Testis (tissue), 3 donors: ENCODE measurements around the gene ERCC6L2. TPM values are rescaled to one million over a fixed set of nuclear protein-coding genes. Genes with fewer than 3 reads are reported as not detected.

Source experiments
- DNase-seq: peaks from one replicate; pipeline ENCODE4 v3.0.0-alpha.2; 2019
- H3K27ac ChIP-seq, 2 donors: fragments of 200-600 bp; sonication (generic); one replicate each; pipeline ENCODE4 v1.5.1; 2019
- H3K27me3 ChIP-seq: fragments of 200-600 bp; sonication (generic); one replicate; pipeline ENCODE4 v1.5.1; 2019
- H3K36me3 ChIP-seq: fragments of 200-600 bp; sonication (generic); one replicate; pipeline ENCODE4 v1.5.1; 2017; ENCODE audit warnings: low read depth; ENCODE audit errors: missing control alignments
- H3K4me1 ChIP-seq: fragments of 200-600 bp; sonication (generic); one replicate; pipeline ENCODE4 v1.5.1; 2019
- H3K4me3 ChIP-seq, 2 donors: fragments of 200-600 bp; sonication (generic); one replicate each; pipeline ENCODE4 v1.5.1; 2017 to 2019
- H3K9me3 ChIP-seq: fragments of 200-600 bp; sonication (generic); one replicate; pipeline ENCODE4 v1.5.1; 2017
- POLR2A ChIP-seq: fragments of 450-650 bp; IDR thresholded peaks from one replicate; pipeline ENCODE4 v1.6.1; 2017; ENCODE audit warnings: antibody characterized with exemption, mild to moderate bottlenecking, moderate library complexity
- WGBS, 2 donors: methylation state at CpG; one replicate each; pipeline ENCODE4 v1.1.5; 2018; 5-methylcytosine and 5-hydroxymethylcytosine counted together
- intact Hi-C: fragments of 100-400 bp; cut with DNase I; formaldehyde crosslinking; loops from one replicate; pipeline ENCODE4 v1.15.1; 2023; ENCODE audit warnings: low total_unique reads
- polyA plus RNA-seq: library from polyadenylated mRNA; stranded (reverse); fragments of 350-450 nt; fragmentation: Illumina TruSeq; extraction: RNeasy Lipid Tissue Mini Kit (QIAGEN cat#74804); gene quantifications from one replicate; pipeline ENCODE4 v1.2.3, GENCODE V29; 2014; ENCODE audit warnings: low read depth, low replicate concordance; ENCODE audit not compliant: insufficient read depth
- total RNA-seq, 2 donors: library from RNA; depleted of rRNA; stranded (reverse); fragments of >200 nt; gene quantifications; one replicate each; pipeline ENCODE4 v1.2.3, GENCODE V29; 2016
- TF ChIP-seq, protein P1 (sequence below), 3 experiments: fragments of 450-650 bp in 2 of 3; fragments of 200-600 bp in 1 of 3; sonication (generic) in 1 of 3; IDR thresholded peaks; one replicate each; pipeline ENCODE4 v1.5.1; 2016 to 2019; ENCODE audit warnings: antibody characterized with exemption in 3 of 3, mild to moderate bottlenecking in 2 of 3, moderate library complexity in 1 of 3

The ERCC6L2 gene
- total and polyA plus RNA-seq, 3 donors from 2014 or later, result 14.8 to 100 (median 83.9) TPM

DNA sequence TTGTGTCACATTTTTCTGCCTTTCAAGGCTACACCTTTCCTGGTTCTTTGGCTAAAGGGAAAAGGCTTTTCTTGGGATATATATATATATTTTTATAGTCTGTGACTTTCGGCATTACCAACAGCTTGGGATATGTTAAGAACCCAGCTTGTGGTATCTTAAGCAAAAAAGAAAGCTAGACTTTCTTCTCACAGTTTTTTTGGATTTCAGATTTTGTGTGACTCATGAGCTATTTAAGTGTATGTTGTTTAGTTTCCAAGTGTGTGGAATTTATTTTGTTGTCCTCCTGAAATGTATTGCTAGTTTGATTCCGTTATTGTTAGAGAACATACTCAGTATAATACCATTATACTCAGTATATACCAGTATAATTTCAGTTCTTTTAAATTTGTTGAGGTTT lies 64.8 kb downstream of the ERCC6L2 start:
- WGBS, 2 donors, result 94 to 99% methylated on average over 2 of the region's 2 CpGs
- no peaks in the 10 kb centered on the region for H3K4me1 ChIP-seq
- intact Hi-C loops, result no loop called here
- H3K36me3 ChIP-seq, result no peaks in the 10 kb centered on the region
- no peak for DNase-seq
- no peaks in the 10 kb centered on the region for H3K9me3 ChIP-seq
- TF ChIP-seq POLR2A, result no peak
- TF ChIP-seq, protein P1, sequence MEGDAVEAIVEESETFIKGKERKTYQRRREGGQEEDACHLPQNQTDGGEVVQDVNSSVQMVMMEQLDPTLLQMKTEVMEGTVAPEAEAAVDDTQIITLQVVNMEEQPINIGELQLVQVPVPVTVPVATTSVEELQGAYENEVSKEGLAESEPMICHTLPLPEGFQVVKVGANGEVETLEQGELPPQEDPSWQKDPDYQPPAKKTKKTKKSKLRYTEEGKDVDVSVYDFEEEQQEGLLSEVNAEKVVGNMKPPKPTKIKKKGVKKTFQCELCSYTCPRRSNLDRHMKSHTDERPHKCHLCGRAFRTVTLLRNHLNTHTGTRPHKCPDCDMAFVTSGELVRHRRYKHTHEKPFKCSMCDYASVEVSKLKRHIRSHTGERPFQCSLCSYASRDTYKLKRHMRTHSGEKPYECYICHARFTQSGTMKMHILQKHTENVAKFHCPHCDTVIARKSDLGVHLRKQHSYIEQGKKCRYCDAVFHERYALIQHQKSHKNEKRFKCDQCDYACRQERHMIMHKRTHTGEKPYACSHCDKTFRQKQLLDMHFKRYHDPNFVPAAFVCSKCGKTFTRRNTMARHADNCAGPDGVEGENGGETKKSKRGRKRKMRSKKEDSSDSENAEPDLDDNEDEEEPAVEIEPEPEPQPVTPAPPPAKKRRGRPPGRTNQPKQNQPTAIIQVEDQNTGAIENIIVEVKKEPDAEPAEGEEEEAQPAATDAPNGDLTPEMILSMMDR (IDR thresholded peaks at IDR 0.05), result no peak
- H3K27ac ChIP-seq, result no peak overlapping the region
- no peaks in the 10 kb centered on the region for H3K27me3 ChIP-seq
- H3K4me3 ChIP-seq, result no peak overlapping the region

DNA sequence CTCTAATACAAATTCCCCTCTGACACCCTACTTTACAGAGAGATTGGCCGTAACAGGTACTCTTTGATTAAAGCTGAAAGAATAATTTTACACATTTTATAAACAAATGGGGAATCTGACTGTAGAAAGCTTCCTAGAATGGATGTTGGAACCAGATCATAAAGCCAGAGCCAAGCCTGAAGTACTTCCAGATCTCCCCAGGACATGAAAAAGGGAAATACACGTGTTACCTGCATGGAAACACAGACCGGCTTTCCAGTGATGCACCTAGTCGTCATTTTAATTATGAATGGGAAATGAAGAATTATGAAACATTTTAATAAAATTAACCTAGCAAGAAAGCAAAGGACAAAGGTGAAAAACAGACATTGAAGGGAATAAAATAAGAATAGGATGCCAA lies 66.5 kb downstream of the ERCC6L2 start:
- DNase-seq, result no peak
- no peaks in the 10 kb centered on the region for H3K27me3 ChIP-seq
- no peak overlapping the region for H3K4me3 ChIP-seq
- no peak overlapping the region for H3K27ac ChIP-seq
- no peaks in the 10 kb centered on the region for H3K9me3 ChIP-seq
- WGBS, 2 donors, result 74 to 77% methylated on average over 4 of the region's 4 CpGs
- no peak for TF ChIP-seq POLR2A
- TF ChIP-seq, protein P1 (IDR thresholded peaks at IDR 0.05), result no peak
- H3K4me1 ChIP-seq, result no peaks in the 10 kb centered on the region
- no peaks in the 10 kb centered on the region for H3K36me3 ChIP-seq
- intact Hi-C loops, result no loop called here

DNA sequence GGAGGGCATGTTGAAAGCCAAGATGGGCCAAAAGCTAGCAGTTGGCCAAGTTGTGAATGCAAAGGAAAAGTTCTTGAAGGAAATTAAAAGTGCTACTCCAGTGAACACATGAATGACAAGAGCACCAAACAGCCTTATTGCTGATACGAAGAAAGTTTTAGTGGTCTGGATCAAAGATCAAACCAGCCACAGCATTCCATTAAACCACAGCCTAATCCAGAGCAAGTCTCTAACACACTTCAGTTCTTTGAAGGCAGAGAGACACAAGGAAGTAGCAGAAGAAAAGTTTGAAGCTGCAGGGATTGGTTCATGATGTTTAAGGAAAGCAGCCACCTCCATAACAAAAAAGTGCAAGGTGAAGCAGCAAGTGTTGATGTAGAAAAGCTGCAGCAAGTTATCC lies 71.6 kb downstream of the ERCC6L2 start:
- Histone ChIP-seq H3K36me3 (no peaks in the 10 kb centered on the region), H3K27ac (no peak overlapping the region), H3K9me3 (no peaks in the 10 kb centered on the region), H3K27me3 (no peaks in the 10 kb centered on the region), H3K4me3 (no peak overlapping the region), H3K4me1 (no peaks in the 10 kb centered on the region)
- intact Hi-C loops, result no loop called here
- no peak for DNase-seq
- 80 to 96% methylated on average over 1 of the region's 1 CpG for WGBS, 2 donors
- no peak for TF ChIP-seq POLR2A
- TF ChIP-seq, protein P1 (IDR thresholded peaks at IDR 0.05), result no peak

DNA sequence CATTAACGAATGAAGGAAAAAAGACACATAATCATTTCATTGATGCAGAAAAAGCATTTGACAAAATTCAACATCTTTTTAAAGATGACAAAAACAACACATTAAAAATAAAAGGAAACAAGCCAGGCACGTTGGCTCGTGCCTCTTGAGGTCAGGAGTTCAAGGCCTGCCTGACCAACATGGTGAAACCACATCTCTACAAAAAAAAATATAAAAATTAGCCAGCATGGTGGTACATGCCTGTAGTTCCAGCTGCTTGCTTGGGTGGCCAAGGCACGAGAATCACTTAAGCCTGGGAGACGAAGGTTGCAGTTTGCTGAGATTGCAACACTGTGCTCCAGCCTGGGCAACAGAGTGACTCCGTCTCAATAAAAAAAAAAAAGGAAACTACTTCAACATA lies 77.0 kb downstream of the ERCC6L2 start:
- peak; percentile 41 for DNase-seq
- Histone ChIP-seq H3K27ac (no peak overlapping the region), H3K36me3 (no peaks in the 10 kb centered on the region), H3K27me3 (no peaks in the 10 kb centered on the region), H3K4me3 (no peak overlapping the region), H3K4me1 (no peaks in the 10 kb centered on the region), H3K9me3 (no peaks in the 10 kb centered on the region)
- intact Hi-C loops, result no loop called here
- WGBS, 2 donors, result 56 to 68% methylated on average over 6 of the region's 6 CpGs
- TF ChIP-seq, protein P1 (IDR thresholded peaks at IDR 0.05), result no peak
- TF ChIP-seq POLR2A, result no peak

DNA sequence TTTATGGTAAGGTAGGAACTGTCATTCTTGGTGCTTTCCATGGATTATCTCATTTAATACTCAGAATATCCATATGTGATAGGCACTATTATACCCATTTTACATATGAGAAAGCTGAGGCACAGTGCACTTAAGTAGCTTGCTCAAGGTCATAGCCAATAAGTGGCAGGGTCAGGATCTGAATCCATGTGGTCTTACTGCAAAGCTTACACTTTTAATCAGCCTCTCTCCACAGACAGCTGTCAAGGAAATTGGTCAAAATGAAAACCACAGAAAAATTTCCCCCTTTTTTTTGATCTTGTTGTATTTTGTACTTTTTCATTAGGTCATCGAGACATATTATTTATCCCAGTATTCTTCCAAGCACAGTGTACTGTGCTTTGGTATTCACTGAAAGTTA lies 78.5 kb downstream of the ERCC6L2 start:
- no peaks in the 10 kb centered on the region for H3K36me3 ChIP-seq
- 93 to 97% methylated on average over 1 of the region's 1 CpG for WGBS, 2 donors
- H3K27me3 ChIP-seq, result no peaks in the 10 kb centered on the region
- DNase-seq, result no peak
- intact Hi-C loops, result no loop called here
- H3K4me1 ChIP-seq, result no peaks in the 10 kb centered on the region
- no peak for TF ChIP-seq POLR2A
- TF ChIP-seq, protein P1 (IDR thresholded peaks at IDR 0.05), result no peak
- no peaks in the 10 kb centered on the region for H3K9me3 ChIP-seq
- no peak overlapping the region for H3K27ac ChIP-seq
- H3K4me3 ChIP-seq, result no peak overlapping the region
